ENCODE results near the gene PLEKHA7.

DNA sequence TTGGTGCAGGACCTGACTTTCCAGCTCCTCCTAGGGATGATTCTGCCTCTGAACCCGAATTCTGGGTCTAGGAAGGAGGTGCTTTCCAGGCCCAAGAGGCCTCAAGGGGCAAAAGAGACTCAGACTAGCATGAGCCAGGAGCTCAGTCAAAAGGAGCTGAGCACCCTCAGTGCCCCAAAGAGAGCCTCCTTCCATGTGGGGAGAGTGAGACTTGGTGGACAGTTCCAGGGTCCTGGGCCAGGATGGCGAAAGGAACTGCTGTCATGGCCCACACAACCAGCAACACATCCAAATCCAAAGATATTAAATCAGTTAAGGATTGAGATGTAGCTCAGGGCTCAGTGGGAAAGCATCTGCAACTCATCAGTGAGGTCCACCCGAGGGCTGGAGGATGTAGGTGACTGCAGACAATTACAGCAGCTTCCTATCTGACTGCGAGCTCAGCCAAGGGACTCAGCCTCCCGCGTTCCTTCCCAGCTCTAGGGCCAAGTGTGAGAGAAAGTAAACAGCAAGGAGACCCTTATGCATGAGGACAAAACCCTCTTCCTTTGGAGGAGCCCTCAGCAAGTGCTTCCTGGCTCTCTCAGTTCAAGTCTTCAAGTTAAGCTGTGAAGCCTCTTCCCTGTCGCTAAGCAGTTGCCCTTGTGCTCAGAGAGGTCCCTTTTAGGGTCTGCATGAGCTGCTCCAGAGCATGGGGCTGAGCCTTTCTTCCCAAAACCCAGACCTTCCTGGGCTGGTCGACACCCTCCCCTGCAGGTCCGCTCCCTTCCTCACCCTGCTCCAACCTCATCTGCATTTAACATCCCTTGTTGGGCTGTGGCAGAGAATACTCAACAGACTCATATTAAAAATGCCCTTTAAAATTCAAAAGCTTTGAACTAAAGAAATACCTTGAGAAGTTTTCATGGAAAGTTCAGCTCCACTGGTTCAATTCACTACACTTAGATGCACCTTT, 240.0 kb downstream of the PLEKHA7 start:
- TF ChIP-seq TAF1 (IDR thresholded peaks at IDR 0.05; ENCODE audit: borderline replicate concordance, low read depth, low read length) (no peak), FOXM1 (IDR thresholded peaks at IDR 0.05; ENCODE audit: low read depth) (no peak), TEAD4 (IDR thresholded peaks at IDR 0.05; ENCODE audit: borderline replicate concordance, insufficient read depth) (no peak), POLR2AphosphoS5 (IDR thresholded peaks at IDR 0.05; ENCODE audit: low read depth, low read length) (no peak)
- TF ChIP-seq, protein P1, sequence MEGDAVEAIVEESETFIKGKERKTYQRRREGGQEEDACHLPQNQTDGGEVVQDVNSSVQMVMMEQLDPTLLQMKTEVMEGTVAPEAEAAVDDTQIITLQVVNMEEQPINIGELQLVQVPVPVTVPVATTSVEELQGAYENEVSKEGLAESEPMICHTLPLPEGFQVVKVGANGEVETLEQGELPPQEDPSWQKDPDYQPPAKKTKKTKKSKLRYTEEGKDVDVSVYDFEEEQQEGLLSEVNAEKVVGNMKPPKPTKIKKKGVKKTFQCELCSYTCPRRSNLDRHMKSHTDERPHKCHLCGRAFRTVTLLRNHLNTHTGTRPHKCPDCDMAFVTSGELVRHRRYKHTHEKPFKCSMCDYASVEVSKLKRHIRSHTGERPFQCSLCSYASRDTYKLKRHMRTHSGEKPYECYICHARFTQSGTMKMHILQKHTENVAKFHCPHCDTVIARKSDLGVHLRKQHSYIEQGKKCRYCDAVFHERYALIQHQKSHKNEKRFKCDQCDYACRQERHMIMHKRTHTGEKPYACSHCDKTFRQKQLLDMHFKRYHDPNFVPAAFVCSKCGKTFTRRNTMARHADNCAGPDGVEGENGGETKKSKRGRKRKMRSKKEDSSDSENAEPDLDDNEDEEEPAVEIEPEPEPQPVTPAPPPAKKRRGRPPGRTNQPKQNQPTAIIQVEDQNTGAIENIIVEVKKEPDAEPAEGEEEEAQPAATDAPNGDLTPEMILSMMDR (IDR thresholded peaks at IDR 0.05) = no peak
- TF ChIP-seq, protein P2, sequence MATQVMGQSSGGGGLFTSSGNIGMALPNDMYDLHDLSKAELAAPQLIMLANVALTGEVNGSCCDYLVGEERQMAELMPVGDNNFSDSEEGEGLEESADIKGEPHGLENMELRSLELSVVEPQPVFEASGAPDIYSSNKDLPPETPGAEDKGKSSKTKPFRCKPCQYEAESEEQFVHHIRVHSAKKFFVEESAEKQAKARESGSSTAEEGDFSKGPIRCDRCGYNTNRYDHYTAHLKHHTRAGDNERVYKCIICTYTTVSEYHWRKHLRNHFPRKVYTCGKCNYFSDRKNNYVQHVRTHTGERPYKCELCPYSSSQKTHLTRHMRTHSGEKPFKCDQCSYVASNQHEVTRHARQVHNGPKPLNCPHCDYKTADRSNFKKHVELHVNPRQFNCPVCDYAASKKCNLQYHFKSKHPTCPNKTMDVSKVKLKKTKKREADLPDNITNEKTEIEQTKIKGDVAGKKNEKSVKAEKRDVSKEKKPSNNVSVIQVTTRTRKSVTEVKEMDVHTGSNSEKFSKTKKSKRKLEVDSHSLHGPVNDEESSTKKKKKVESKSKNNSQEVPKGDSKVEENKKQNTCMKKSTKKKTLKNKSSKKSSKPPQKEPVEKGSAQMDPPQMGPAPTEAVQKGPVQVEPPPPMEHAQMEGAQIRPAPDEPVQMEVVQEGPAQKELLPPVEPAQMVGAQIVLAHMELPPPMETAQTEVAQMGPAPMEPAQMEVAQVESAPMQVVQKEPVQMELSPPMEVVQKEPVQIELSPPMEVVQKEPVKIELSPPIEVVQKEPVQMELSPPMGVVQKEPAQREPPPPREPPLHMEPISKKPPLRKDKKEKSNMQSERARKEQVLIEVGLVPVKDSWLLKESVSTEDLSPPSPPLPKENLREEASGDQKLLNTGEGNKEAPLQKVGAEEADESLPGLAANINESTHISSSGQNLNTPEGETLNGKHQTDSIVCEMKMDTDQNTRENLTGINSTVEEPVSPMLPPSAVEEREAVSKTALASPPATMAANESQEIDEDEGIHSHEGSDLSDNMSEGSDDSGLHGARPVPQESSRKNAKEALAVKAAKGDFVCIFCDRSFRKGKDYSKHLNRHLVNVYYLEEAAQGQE (IDR thresholded peaks at IDR 0.05; ENCODE audit: low read depth, low read length) = no peak
